HepG2 (cell line): ENCODE measurements around the gene OTOGL. TPM values are rescaled to one million over a fixed set of nuclear protein-coding genes. Genes with fewer than 3 reads are reported as not detected.

ENCODE experiments used
- ATAC-seq: fragments of 200-7000 bp; cut with Tn5 transposase; 3 replicates; pipeline ENCODE4 v1.9.1; 2020; ENCODE audit warnings: mild to moderate bottlenecking, moderate library complexity
- BruUV-seq: library from RNA; stranded (reverse); fragments of 400-500 nt; replicated peaks from 2 replicates; lab custom pipeline; 2021; lab: Mats Ljungman, UMichigan
- CTCF ChIA-PET: fragments of 300-600 bp; formaldehyde crosslinking; extraction: SDS; loops from one replicate; lab custom pipeline; 2021; ENCODE audit warnings: low total read pairs, inconsistent platforms, low intra/inter-chr PET ratio; lab: Yijun Ruan, JAX
- POLR2A ChIA-PET: fragments of 350-600 bp; sonication (Branson Sonifier 250); formaldehyde crosslinking; loops from one replicate; lab custom pipeline; 2020; ENCODE audit warnings: antibody characterized with exemption, inconsistent platforms; lab: Yijun Ruan, JAX
- DNase-seq: peaks from one replicate; pipeline ENCODE4 v3.0.0-alpha.2; 2015; ENCODE audit warnings: low spot score
- FAIRE-seq: peaks from 3 replicates; lab custom pipeline; 2011; peaks lifted over from hg19 to GRCh38; lab: Jason Lieb, UNC
- H2AFZ ChIP-seq: one replicate; pipeline ENCODE4 v1.6.1; 2011; ENCODE audit warnings: low read length, inconsistent platforms
- H3K27ac ChIP-seq: fragments of 300-600 bp; 3 replicates; pipeline ENCODE4 v1.8.0; 2011; ENCODE audit warnings: mixed run types, mild to moderate bottlenecking, mixed read lengths, low read length, inconsistent platforms; ENCODE audit not compliant: insufficient read depth; ENCODE audit errors: extremely low read length
- H3K27me3 ChIP-seq, 2 experiments: fragments of 200-600 bp in 1 of 2; 2 replicates in 1 of 2; 3 replicates in 1 of 2; pipeline versions ENCODE4 v1.6.0 to v1.8.0; 2011; ENCODE audit warnings: low read length in 2 of 2, mild to moderate bottlenecking in 2 of 2, moderate library complexity in 2 of 2, inconsistent platforms in 1 of 2; ENCODE audit not compliant: insufficient read depth in 2 of 2, control insufficient read depth in 1 of 2
- H3K36me3 ChIP-seq, 2 experiments: fragments of 200-600 bp in 1 of 2; replicated peaks in 1 of 2; 2 replicates in 1 of 2; 3 replicates in 1 of 2; pipeline versions ENCODE4 v1.5.1 to v1.8.0; 2011; ENCODE audit warnings: low read length in 2 of 2, inconsistent platforms in 1 of 2; ENCODE audit not compliant: insufficient read depth in 2 of 2, control insufficient read depth in 1 of 2
- H3K4me1 ChIP-seq: 2 replicates; pipeline ENCODE4 v1.5.1; 2012; ENCODE audit warnings: low read length, inconsistent platforms; ENCODE audit not compliant: insufficient read depth
- H3K4me2 ChIP-seq: 2 replicates; pipeline ENCODE4 v1.6.0; 2011; ENCODE audit warnings: low read depth, low read length, inconsistent platforms
- H3K4me3 ChIP-seq, 3 experiments: fragments of 200-600 bp in 1 of 3; sonication (generic), shearing (Covaris generic) in 1 of 3; replicated peaks in 1 of 3; 2 replicates each; pipeline ENCODE4 v1.5.1; 2011 to 2016; ENCODE audit warnings: low read length in 3 of 3, inconsistent platforms in 2 of 3, low read depth in 2 of 3, mild to moderate bottlenecking in 2 of 3, control low read depth in 1 of 3, mixed read lengths in 1 of 3; ENCODE audit not compliant: insufficient read depth in 1 of 3
- H3K79me2 ChIP-seq: one replicate; pipeline ENCODE4 v1.6.1; 2011; ENCODE audit warnings: low read length, inconsistent platforms; ENCODE audit not compliant: insufficient read depth
- H3K9ac ChIP-seq: 2 replicates; pipeline ENCODE4 v1.6.0; 2011; ENCODE audit warnings: mild to moderate bottlenecking, low read depth, low read length, inconsistent platforms; ENCODE audit not compliant: insufficient read depth
- H3K9me3 ChIP-seq: 2 replicates; pipeline ENCODE4 v1.5.1; 2012; ENCODE audit warnings: mild to moderate bottlenecking, low read length
- H4K20me1 ChIP-seq: 2 replicates; pipeline ENCODE4 v1.6.0; 2011; ENCODE audit warnings: inconsistent platforms, mild to moderate bottlenecking, low read length, moderate library complexity; ENCODE audit not compliant: insufficient read depth
- ARID3A ChIP-seq: IDR thresholded peaks from 2 replicates; pipeline ENCODE4 v1.6.1; 2012; ENCODE audit warnings: low read depth, low read length, improper control_type of control experiment
- CTCF ChIP-seq: sonication (generic); formaldehyde crosslinking; IDR thresholded peaks from 2 replicates; pipeline ENCODE4 v1.5.0; 2020; ENCODE audit warnings: mild to moderate bottlenecking, missing genetic modification reagents, moderate library complexity
- ELF3 ChIP-seq: IDR thresholded peaks from 2 replicates; pipeline ENCODE4 v1.6.1; 2016; ENCODE audit warnings: missing genetic modification reagents, missing compliant biosample characterization
- ETV5 ChIP-seq: IDR thresholded peaks from 2 replicates; pipeline ENCODE4 v1.6.1; 2018; ENCODE audit warnings: missing biosample characterization, missing genetic modification reagents, inconsistent platforms, borderline replicate concordance
- FOSL1 ChIP-seq: sonication (generic); formaldehyde crosslinking; IDR thresholded peaks from 2 replicates; pipeline ENCODE4 v1.9.0; 2021; ENCODE audit warnings: missing genetic modification reagents, borderline replicate concordance
- FOSL2 ChIP-seq: sonication (generic); formaldehyde crosslinking; IDR thresholded peaks from 2 replicates; pipeline ENCODE4 v1.4.0; 2020; ENCODE audit warnings: missing genetic modification reagents
- FOXA3 ChIP-seq: IDR thresholded peaks from 2 replicates; pipeline ENCODE4 v1.6.1; 2016; ENCODE audit warnings: missing genetic modification reagents, missing compliant biosample characterization
- GABPA ChIP-seq, 2 experiments: IDR thresholded peaks; 2 replicates each; pipeline ENCODE4 v1.6.1; 2011 to 2016; ENCODE audit warnings: low read depth in 2 of 2, low read length in 1 of 2, missing biosample characterization in 1 of 2, missing genetic modification characterization in 1 of 2
- JUN ChIP-seq: sonication (generic); formaldehyde crosslinking; IDR thresholded peaks from 2 replicates; pipeline ENCODE4 v1.4.0; 2020; ENCODE audit warnings: mild to moderate bottlenecking, missing genetic modification reagents
- KDM3A ChIP-seq: IDR thresholded peaks from 2 replicates; pipeline ENCODE4 v1.6.1; 2018; ENCODE audit warnings: low read depth, missing compliant biosample characterization
- NFE2L2 ChIP-seq: fragments of 150-350 bp; IDR thresholded peaks from 2 replicates; pipeline ENCODE4 v1.6.1; 2014; ENCODE audit warnings: low read length
- NR2F2 ChIP-seq: IDR thresholded peaks from 2 replicates; pipeline ENCODE4 v1.6.1; 2012; ENCODE audit warnings: low read depth, inconsistent platforms, borderline replicate concordance
- RAD21 ChIP-seq: fragments of 450-650 bp; formaldehyde crosslinking; IDR thresholded peaks from 2 replicates; pipeline ENCODE4 v1.5.0; 2020; ENCODE audit warnings: mild to moderate bottlenecking
- SMC3 ChIP-seq: IDR thresholded peaks from 2 replicates; pipeline ENCODE4 v1.6.1; 2011; ENCODE audit warnings: low read length, improper control_type of control experiment
- STAG1 ChIP-seq: sonication (generic); formaldehyde crosslinking; IDR thresholded peaks from 2 replicates; pipeline ENCODE4 v1.4.0; 2020; ENCODE audit warnings: missing genetic modification reagents
- TEAD3 ChIP-seq: optimal IDR thresholded peaks from 2 replicates; pipeline ENCODE3; 2016; ENCODE audit warnings: borderline replicate concordance
- ZNF160 ChIP-seq: sonication (generic); formaldehyde crosslinking; IDR thresholded peaks from 2 replicates; pipeline ENCODE4 v1.8.0; 2022; ENCODE audit warnings: mild to moderate bottlenecking, inconsistent platforms, missing genetic modification reagents
- ZNF496 ChIP-seq: sonication (generic); formaldehyde crosslinking; IDR thresholded peaks from 2 replicates; pipeline ENCODE4 v1.8.1; 2023; ENCODE audit warnings: mild to moderate bottlenecking, moderate library complexity, missing genetic modification reagents; ENCODE audit not compliant: insufficient replicate concordance
- ZNF652 ChIP-seq: IDR thresholded peaks from 2 replicates; pipeline ENCODE4 v1.6.1; 2016; ENCODE audit warnings: low read depth, borderline replicate concordance
- ZNF781 ChIP-seq: sonication (generic); formaldehyde crosslinking; IDR thresholded peaks from 2 replicates; pipeline ENCODE4 v1.5.1; 2020; ENCODE audit warnings: borderline replicate concordance, mild to moderate bottlenecking, missing genetic modification reagents; ENCODE audit errors: not compliant biosample characterization
- WGBS: methylation state at CpG from one replicate; pipeline ENCODE4 v1.1.6; 2017; ENCODE audit warnings: low lambda C conversion rate; 5-methylcytosine and 5-hydroxymethylcytosine counted together
- in situ Hi-C: cut with HindIII; loops from 2 replicates; pipeline ENCODE4 v1.10.0; 2017; ENCODE audit warnings: low pct_unique_long_range_greater_than_20kb; ENCODE audit not compliant: extremely low pct_ligation_motif_present
- intact Hi-C: fragments of 100-400 bp; cut with micrococcal nuclease; formaldehyde crosslinking; loops from one replicate; pipeline ENCODE4 v1.10.0; 2022; ENCODE audit not compliant: unreplicated experiment
- polyA plus RNA-seq, 8 experiments: library from polyadenylated mRNA; depleted of rRNA in 3 of 8; stranded (reverse) in 7 of 8; unstranded in 1 of 8; fragments of >200 nt; fragmentation: Illumina TruSeq in 4 of 8; extraction: Trizol in 4 of 8; gene quantifications; 2 replicates each; pipeline versions ENCODE4 v1.2.1 to v1.2.3, GENCODE V29; 2011 to 2016; ENCODE audit warnings: low read depth in 4 of 8, missing spikeins in 1 of 8, mixed read lengths in 1 of 8; ENCODE audit not compliant: insufficient read depth in 1 of 8
- total RNA-seq, 5 experiments: library from RNA; depleted of rRNA; stranded (reverse); fragments of >200 nt; fragmentation: Illumina TruSeq; extraction: Trizol; gene quantifications; 2 replicates each; pipeline ENCODE4 v1.2.3, GENCODE V29; 2016; ENCODE audit warnings: low read depth in 1 of 5
- TF ChIP-seq, protein P1 (sequence below): IDR thresholded peaks from 2 replicates; pipeline ENCODE4 v1.6.1; 2016; ENCODE audit warnings: low read depth

OTOGL gene
- total and polyA plus RNA-seq, 2 of the 13 experiments (the other 11 are each of a cell fraction or from before 2014, with no cell fraction given) = not detected

DNA sequence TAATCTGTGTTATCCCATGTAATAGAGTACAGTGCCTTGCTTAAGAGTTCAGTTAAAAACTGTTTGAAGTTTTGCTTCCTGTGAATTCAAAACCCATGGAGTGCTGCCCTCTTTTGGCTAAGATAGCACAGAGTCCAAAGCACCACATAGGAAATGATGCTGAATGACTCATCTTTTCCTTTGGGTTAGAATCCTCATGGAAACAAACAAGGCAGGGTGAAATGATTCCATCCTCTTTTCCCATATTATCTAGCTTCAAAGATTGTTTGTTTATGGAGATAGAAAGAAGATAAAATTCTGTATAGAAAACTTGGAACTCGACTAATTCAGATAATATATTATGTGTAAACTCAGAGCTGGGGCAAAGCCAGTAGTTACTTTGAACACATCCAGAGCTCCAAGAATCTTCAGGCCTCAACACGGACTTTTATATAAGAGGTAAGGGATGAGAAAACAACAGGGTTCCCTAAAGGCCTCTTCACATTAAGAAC lies 87.4 kb downstream of the OTOGL start:
- no peak overlapping the region for H3K27ac ChIP-seq
- FAIRE-seq (peak; percentile 82), DNase-seq (peak; percentile 82), ATAC-seq (peak; percentile 95)
- no peaks in the 10 kb centered on the region for H3K79me2 ChIP-seq
- no TSS peak for BruUV-seq
- H3K36me3 ChIP-seq = no peaks in the 10 kb centered on the region
- H3K4me1 ChIP-seq = peaks cover 4% of the 10 kb centered on the region; the same call in 1 of the 2 replicates
- H3K4me2 ChIP-seq = no peak overlapping the region
- 4% methylated on average over 2 of the region's 2 CpGs for WGBS
- no peaks in the 10 kb centered on the region for H3K27me3 ChIP-seq
- no peaks in the 10 kb centered on the region for H3K9me3 ChIP-seq
- H3K4me3 ChIP-seq = no peak overlapping the region
- in situ Hi-C loops (loop anchor here (10.0 to 25.0 kb wide), 2 partner anchors 399 to 782 kb away; no protein-coding TSS in a partner anchor), intact Hi-C loops (loop anchor here (1.0 to 2.0 kb wide), 5 partner anchors 251 to 778 kb away; partner anchors contain the start of gene PPP1R12A)
- no peak overlapping the region for H3K9ac ChIP-seq
- no peak overlapping the region for H2AFZ ChIP-seq
- ChIA-PET CTCF (no interaction called here), POLR2A (no interaction called here)
- H4K20me1 ChIP-seq = no peaks in the 10 kb centered on the region
- TF ChIP-seq FOXA3 (CRISPR knock-in tag) (0 out of 2 replicates have a peak, but pooled peaks have one; percentile 19), JUN (0 out of 2 replicates have a peak, but pooled peaks have one; percentile 48), STAG1 (peak; percentile 85), ZNF781 (CRISPR knock-in tag) (no peak), FOSL2 (CRISPR knock-in tag) (peak; percentile 95), TEAD3 (CRISPR knock-in tag) (peak; percentile 15), RAD21 (CRISPR knock-in tag) (peak; percentile 61; the same call in 1 of the 2 replicates), CTCF (CRISPR knock-in tag) (peak; percentile 85), ELF3 (0 out of 2 replicates have a peak, but pooled peaks have one; percentile 59), ZNF160 (CRISPR knock-in tag) (no peak), ETV5 (peak; percentile 23; the same call in 1 of the 2 replicates), ARID3A (peak; percentile 69), SMC3 (peak; percentile 81), ZNF652 (CRISPR knock-in tag) (no peak), NR2F2 (no peak), ZNF496 (no peak), FOSL1 (CRISPR knock-in tag) (peak; percentile 75; the same call in 1 of the 2 replicates), NFE2L2 (peak; percentile 65; the same call in 1 of the 2 replicates), GABPA (IDR thresholded peaks at IDR 0.05; ENCODE audit: low read depth, low read length) (no peak), GABPA (CRISPR knock-in tag; IDR thresholded peaks at IDR 0.05; ENCODE audit: low read depth) (peak; percentile 53; the same call in 1 of the 2 replicates), KDM3A (CRISPR knock-in tag) (no peak)
- TF ChIP-seq, protein P1, sequence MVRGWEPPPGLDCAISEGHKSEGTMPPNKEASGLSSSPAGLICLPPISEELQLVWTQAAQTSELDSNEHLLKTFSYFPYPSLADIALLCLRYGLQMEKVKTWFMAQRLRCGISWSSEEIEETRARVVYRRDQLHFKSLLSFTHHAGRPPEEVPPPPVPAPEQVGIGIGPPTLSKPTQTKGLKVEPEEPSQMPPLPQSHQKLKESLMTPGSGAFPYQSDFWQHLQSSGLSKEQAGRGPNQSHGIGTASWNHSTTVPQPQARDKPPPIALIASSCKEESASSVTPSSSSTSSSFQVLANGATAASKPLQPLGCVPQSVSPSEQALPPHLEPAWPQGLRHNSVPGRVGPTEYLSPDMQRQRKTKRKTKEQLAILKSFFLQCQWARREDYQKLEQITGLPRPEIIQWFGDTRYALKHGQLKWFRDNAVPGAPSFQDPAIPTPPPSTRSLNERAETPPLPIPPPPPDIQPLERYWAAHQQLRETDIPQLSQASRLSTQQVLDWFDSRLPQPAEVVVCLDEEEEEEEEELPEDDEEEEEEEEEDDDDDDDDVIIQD (CRISPR knock-in tag) = peak; percentile 57; the same call in 1 of the 2 replicates
